Raji (cell line): ENCODE data around the gene HMGCLL1.

Experiments used
- POLR2A ChIP-seq: IDR thresholded peaks from 2 replicates; pipeline ENCODE4 v1.6.1; 2011; ENCODE audit warnings: low read depth, low read length, control low read depth; ENCODE audit not compliant: insufficient read depth

HMGCLL1 gene

DNA sequence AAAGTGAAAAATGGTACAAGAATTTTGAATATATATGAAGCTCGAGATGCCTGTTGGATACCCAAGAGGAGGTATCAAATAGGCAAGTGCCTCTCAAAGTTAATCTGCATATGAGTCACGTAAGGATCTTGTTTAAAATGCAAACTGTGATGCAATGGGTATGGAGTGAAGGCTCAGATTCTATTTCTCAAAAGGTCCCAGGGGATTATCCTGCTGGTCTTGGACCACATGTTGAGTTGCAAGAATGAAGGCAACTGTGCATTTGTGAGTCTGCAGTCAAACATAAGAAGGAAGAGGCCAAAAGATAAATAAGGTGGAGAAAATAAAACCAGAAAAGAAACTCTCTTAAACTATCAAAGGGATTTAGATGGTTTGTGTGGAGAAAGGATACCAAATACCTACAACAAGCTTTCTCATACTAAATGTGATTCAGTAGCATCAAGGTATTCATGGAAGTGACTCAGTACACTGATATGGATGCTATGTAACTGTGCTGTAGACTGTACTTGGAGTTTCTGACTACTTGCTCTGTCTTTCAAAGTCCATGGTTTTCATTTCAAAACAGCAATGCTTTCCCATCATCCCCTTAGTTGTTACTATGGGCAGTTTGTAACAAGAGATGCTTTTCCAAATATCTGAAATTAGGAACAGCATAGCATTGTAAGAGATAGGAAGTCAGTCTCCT lies 145.4 kb downstream of the HMGCLL1 start:
- TF ChIP-seq POLR2A: no peak

GRCh38 chr6:55423933-55424332 lies 155.1 kb downstream of the HMGCLL1 start:
- no peak for TF ChIP-seq POLR2A

GRCh38 chr6:55410674-55411073 lies 168.3 kb downstream of the HMGCLL1 start:
- no peak for TF ChIP-seq POLR2A

DNA sequence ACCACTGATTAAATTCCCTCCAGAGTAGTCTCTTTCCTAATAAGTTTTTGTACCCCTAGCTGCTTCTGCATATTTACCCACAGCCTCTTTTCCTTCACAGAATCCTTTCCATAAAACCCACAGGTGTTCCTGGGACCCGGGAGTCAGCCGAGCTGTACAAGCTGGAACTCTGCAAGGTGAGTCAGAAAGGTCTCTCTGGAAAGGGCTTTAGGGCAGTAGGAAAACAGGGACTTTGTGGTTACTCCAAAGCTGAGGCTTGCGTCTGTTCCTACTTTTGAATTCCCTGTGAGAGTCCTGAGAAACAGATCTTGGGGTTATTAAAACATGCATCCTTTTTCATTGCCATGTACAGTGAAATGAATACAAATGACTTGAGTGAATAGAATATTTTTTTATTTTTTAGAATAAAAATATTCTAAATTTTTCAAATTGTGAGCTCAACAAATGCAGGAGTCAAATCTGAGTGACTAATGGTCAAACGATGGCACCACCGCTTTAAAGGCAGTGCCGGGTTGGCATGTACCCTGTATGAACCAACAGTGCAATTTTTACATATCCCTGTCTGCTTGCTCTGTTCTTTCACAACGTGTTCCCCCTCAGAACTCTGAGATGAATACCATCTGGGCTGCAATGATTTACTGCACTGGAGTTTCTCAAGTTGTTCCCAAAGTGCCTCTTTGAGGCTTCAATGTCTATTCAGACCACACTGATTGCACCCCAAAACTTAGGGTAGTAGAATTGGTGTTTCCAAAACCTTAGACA lies 173.3 kb downstream of the HMGCLL1 start:
- no peak for TF ChIP-seq POLR2A

DNA sequence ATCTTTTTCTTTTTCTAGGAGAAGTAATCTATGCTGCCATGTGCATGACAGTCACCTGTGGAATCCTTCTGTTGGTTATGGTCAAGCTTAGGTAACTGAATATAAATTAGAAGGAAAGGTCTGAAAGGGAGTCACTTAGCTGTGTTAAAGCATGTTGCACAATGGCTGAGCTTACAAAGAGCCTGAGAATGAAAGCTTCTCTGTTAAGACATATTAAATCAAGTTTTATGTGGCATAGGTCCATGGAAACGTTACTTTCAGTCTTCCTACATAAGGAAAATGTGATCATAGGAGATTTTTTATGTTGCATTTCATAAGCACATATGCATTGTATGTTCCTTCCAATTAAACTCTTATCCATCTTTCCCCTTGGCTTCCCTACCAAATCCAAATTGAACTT lies 179.6 kb downstream of the HMGCLL1 start:
- no peak for TF ChIP-seq POLR2A

GRCh38 chr6:55397986-55398385 lies 181.0 kb downstream of the HMGCLL1 start:
- no peak for TF ChIP-seq POLR2A

DNA sequence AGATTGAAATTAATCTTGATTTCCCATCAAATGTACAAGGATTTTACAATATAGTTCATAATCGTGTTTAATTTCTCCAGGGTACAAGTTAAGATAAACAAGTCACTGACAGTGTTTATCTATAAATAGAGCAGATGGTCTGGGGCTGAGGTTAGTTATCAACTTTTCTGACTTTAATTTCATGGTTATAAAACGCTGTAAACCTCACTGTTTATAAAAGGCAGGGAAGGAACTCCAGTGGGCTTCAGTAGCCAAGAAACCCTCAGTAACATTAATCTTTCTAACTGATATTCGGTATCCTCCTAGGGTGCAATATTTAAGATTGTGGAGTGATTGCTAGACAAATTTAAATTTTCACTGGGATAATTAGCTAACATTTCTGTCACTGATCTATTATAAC lies 183.1 kb downstream of the HMGCLL1 start:
- no peak for TF ChIP-seq POLR2A

GRCh38 chr6:55388211-55388610 lies 190.8 kb downstream of the HMGCLL1 start:
- no peak for TF ChIP-seq POLR2A
